Muscle layer of duodenum (tissue), 2 donors: Measurements from ENCODE around the gene ARSA.
A peak's percentile ranks its signal among the peaks of the same experiment; 100 is the strongest.

Experiments used
- H3K27ac ChIP-seq: one replicate; pipeline ENCODE4 v1.7.0; 2013; ENCODE audit warnings: mild to moderate bottlenecking, low read length
- H3K27me3 ChIP-seq: one replicate; pipeline ENCODE4 v1.7.0; 2013; ENCODE audit warnings: low read depth, mild to moderate bottlenecking, control low read depth, low read length
- H3K36me3 ChIP-seq, 2 donors: one replicate each; pipeline ENCODE4 v1.7.0; 2013; ENCODE audit warnings: low read length in 2 of 2, control low read depth in 1 of 2, mild to moderate bottlenecking in 1 of 2; ENCODE audit not compliant: insufficient read depth in 2 of 2, control insufficient read depth in 1 of 2
- H3K4me1 ChIP-seq, 2 donors: one replicate each; pipeline ENCODE4 v1.7.0; 2013; ENCODE audit warnings: low read length in 2 of 2, mild to moderate bottlenecking in 2 of 2, control low read depth in 1 of 2, moderate library complexity in 1 of 2; ENCODE audit not compliant: insufficient read depth in 2 of 2, control insufficient read depth in 1 of 2
- H3K4me3 ChIP-seq, 2 donors: one replicate each; pipeline ENCODE4 v1.7.0; 2013; ENCODE audit warnings: low read length in 2 of 2, low read depth in 1 of 2, mild to moderate bottlenecking in 1 of 2
- H3K9me3 ChIP-seq, 2 donors: one replicate each; pipeline ENCODE4 v1.7.0; 2013; ENCODE audit warnings: low read length in 2 of 2, control low read depth in 1 of 2, mild to moderate bottlenecking in 1 of 2; ENCODE audit not compliant: control insufficient read depth in 1 of 2
- donor health status: healthy.

The ARSA gene

DNA sequence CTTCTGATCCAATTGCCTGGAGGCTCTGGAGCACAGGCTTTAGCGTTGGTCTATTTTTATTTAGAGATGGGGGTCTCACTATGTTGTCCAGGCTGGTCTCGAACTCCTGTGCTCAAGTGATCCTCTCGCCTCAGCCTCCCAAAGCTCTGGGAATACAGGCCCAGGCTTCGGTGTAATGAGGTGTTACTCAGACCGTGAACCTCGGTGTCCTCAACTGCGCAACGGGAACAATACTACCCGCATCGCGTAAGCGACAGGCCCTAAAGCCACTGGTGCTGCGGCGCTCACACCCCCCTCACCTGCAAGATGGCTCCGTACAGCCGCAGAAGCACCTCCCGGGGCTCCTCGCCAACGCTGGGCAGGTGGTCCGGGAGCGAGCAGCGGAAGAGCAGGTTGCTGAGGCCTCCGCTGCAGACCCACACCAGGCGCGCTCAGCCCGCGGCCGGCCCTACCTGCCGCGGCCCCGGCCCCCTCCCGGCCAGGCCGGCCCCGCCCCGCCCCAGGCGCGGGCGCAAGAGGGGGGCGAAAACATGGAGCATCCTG, 45.9 kb downstream of the ARSA start:
- Histone ChIP-seq H3K9me3 (no peaks in the 10 kb centered on the region), H3K4me1 (peaks cover 10 to 27% of the 10 kb centered on the region in 2 donors), H3K27ac (peak overlapping the region; percentile 84), H3K36me3 (peaks cover 3 to 5% of the 10 kb centered on the region in 2 donors), H3K27me3 (no peaks in the 10 kb centered on the region), H3K4me3 (peak overlapping the region; percentile 70 to 83)

DNA sequence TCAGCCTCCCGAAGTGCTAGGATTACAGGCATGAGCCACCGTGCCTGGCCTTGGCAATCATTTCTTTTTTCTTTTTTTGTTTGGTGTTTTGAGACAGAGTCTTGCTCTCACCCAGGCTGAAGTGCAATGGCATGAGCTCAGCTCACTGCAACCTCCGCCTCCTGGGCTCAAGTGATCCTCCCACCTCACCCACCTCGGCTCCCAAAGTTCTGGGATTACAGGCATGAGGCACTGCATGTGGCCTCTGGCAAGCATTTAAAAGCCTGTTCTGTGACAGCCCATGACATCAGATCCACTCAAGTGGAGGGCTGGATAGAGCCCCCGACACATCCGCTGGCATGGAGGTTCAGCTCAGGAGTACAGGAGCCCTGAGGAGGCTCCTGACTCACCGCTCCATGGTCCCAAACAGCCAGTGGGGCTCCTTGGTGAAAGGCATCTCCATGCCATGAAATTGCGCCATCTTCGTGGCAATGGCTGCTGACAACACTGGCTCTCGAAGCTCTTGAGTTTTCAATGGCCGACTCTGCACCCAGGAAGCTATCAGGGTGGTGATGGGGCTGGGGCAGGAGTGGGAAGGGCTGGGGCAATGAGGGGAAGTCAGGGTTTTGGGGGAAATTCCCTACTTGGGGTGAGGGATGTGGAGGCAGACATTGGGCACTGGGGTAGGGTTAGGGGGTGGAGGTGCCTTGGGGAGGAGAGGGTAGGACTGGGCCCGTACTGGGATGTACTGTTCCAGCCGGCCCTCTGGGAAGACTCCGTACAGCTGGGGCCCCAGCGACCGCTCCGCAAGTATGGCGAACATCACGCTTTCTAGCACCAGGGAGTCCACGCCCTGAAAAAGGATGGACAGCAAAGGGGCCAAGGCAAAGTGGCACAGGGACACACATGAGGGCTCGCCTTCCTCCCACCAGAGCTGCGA, 46.7 kb downstream of the ARSA start:
- Histone ChIP-seq H3K4me3 (peak overlapping the region; percentile 70 to 83), H3K4me1 (peaks cover 10 to 27% of the 10 kb centered on the region in 2 donors), H3K27ac (no peak overlapping the region), H3K9me3 (no peaks in the 10 kb centered on the region), H3K36me3 (peaks cover 3 to 5% of the 10 kb centered on the region in 2 donors), H3K27me3 (no peaks in the 10 kb centered on the region)

DNA sequence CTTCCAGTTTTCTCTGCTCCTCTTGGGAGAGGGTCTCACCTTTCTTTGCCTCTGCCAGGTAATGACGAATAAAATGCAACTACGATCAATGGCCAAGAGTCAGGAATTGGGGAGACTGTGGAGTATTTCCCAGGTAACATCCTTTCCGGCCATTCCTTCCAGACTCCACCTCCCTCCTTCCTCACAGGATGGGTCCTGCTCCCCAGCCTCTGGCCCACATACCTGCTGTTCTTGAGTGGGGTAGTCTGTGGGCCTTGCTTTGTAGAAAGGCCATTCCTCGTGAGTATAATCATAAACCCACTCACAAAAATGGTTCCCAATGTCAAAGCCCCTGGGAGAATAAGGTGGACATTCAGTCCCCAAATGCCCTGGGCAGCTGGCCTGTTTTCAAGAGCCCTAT, 48.2 kb downstream of the ARSA start:
- H3K4me3 ChIP-seq: no peak overlapping the region
- no peak overlapping the region for H3K27ac ChIP-seq
- peaks cover 10 to 27% of the 10 kb centered on the region in 2 donors for H3K4me1 ChIP-seq
- no peaks in the 10 kb centered on the region for H3K27me3 ChIP-seq
- H3K36me3 ChIP-seq: peaks cover 5 to 9% of the 10 kb centered on the region in 2 donors
- no peaks in the 10 kb centered on the region for H3K9me3 ChIP-seq

DNA sequence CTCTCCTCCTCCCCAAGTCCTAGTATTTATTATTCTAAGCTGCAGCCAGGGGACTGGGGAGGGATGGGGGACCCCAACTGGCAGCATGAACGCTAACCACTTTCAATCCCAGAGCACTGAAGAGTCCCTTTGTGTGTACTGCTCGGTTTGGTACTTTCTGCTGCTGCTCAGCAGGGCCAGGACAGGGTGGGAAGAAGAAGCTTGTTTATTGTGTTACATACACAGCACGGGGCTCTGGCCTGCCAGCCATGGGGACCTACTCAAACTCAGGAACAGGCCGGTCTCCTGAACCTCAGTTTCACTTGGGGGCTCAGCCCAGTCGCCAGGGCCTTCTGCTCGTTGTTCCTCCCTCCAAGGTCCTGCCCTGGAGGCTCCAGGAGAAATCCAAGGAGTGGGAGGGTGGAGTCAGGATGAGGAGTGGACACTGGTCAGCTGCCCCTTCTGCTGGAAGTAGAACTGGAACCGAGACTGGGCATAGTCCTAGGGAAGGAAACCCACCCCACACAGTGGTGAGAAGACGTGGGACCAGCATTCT, 49.1 kb downstream of the ARSA start:
- Histone ChIP-seq H3K27me3 (no peaks in the 10 kb centered on the region), H3K9me3 (no peaks in the 10 kb centered on the region), H3K4me1 (peaks cover 9 to 27% of the 10 kb centered on the region in 2 donors), H3K4me3 (peak overlapping the region in 1 of 2 donors; percentile 49), H3K27ac (no peak overlapping the region), H3K36me3 (peaks cover 5 to 14% of the 10 kb centered on the region in 2 donors)

- Histone ChIP-seq H3K27ac (no peak within 1 kb of the TSS), H3K4me3 (peak within 1 kb of the TSS in 1 of 2 donors; percentile 49), H3K9me3 (no peaks in the 10 kb centered on the region), H3K27me3 (no peaks in the 10 kb centered on the region), H3K36me3 (peaks cover 5 to 17% of the 10 kb centered on the region in 2 donors), H3K4me1 (peaks cover 4 to 27% of the 10 kb centered on the region in 2 donors)
These were observed 49.8 kb downstream of the ARSA start, which contains the start of gene CPT1B for GRCh38 chr22:50577987-50578775. Gene CPT1B (minus strand): TSS chr22:50578427. CDS start chr22:50577915, 512 bp downstream.

GRCh38 chr22:50577697-50577986, 50.3 kb downstream of the ARSA start:
- no peak overlapping the region for H3K4me3 ChIP-seq
- peaks cover 5 to 22% of the 10 kb centered on the region in 2 donors for H3K36me3 ChIP-seq
- H3K27ac ChIP-seq: no peak overlapping the region
- peaks cover 4 to 27% of the 10 kb centered on the region in 2 donors for H3K4me1 ChIP-seq
- H3K9me3 ChIP-seq: no peaks in the 10 kb centered on the region
- no peaks in the 10 kb centered on the region for H3K27me3 ChIP-seq

DNA sequence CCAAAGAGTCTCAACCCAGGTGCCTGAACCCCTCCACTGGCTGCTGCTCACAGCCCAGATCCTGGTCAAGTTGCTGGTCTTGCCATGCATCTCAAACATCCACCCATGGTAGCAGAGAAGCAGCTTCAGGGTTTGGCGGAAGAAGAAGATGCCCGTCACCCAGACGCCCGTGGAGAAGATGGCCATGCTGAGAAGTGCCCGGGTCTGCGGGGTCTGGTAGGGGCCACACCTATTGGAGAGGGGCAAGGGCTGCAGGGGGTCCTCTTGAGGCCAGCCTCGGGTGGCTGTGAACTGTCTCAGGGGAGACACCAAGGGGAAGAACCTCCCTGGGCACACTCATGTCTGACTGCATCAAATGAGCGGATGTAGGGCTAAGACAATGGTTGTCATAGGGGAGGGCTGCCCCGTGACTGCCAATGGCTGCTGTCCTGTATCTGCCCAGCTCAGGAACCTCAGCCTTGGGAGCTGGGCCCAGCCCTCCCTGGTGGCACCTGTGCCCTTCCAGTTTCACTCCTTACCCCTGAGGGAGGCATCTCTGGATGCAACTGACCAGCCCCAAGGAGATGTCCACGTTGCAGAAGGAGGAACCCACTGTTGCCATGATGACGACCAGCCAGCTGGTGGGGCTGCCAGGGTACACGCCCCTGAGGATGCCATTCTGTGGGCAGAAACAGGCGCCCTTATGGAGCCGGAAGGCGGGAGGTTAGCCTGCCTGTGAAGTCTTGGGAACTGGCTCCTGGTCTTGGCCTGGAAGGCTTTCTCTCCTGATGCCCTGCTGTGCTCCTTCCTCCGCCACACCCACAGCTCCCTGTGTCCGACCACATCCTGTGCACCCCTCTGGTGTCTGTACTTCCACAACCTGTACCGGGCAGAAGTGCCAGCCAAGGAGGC, 50.9 kb downstream of the ARSA start:
- Histone ChIP-seq H3K4me1 (peaks cover 4 to 27% of the 10 kb centered on the region in 2 donors), H3K9me3 (no peaks in the 10 kb centered on the region), H3K27me3 (no peaks in the 10 kb centered on the region), H3K4me3 (no peak overlapping the region), H3K27ac (no peak overlapping the region), H3K36me3 (peaks cover 5 to 22% of the 10 kb centered on the region in 2 donors)

- Histone ChIP-seq H3K36me3 (peaks cover 5 to 31% of the 10 kb centered on the region in 2 donors), H3K4me3 (no peak overlapping the region), H3K27ac (no peak overlapping the region), H3K27me3 (no peaks in the 10 kb centered on the region), H3K4me1 (peaks cover 0 to 18% of the 10 kb centered on the region in 2 donors), H3K9me3 (no peaks in the 10 kb centered on the region)
These were observed 51.9 kb downstream of the ARSA start for GRCh38 chr22:50576070-50576469.

DNA sequence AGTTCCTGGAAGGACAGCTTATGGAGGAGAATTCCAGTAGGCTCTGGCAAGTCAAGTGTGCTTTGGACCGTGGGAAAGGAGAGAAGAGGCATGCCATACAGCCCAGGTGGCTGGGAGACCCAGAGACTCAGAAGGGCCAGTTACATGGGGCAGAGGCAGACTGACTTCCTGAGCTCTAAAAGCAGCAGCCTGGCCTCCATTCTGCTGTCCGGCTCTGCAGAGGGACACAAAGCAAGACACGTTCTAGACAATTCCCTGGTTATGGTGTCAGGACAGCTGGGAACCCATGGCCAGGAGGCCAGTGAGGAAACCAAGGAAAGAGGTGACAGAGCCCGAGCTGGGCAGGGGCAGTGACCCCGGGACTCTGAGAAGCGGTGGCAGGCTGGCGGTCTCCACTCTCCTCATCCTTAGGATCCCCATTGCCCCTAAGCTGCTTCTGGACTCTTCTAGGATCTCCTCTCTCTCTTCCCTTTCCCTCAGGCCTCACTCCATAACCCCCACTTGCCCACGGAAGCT, 52.5 kb downstream of the ARSA start:
- no peak overlapping the region for H3K27ac ChIP-seq
- peaks cover 5 to 37% of the 10 kb centered on the region in 2 donors for H3K36me3 ChIP-seq
- H3K27me3 ChIP-seq: no peaks in the 10 kb centered on the region
- H3K9me3 ChIP-seq: no peaks in the 10 kb centered on the region
- H3K4me1 ChIP-seq: peaks cover 0 to 17% of the 10 kb centered on the region in 2 donors
- H3K4me3 ChIP-seq: no peak overlapping the region
